Activated T-cell treated with anti-CD3 and anti-CD28 coated beads, Interleukin-2, amount 50 U/mL, for 72 hours (primary cell): ENCODE results near the gene CNTNAP5. TPM values are rescaled to one million over a fixed set of nuclear protein-coding genes. Genes with fewer than 3 reads are reported as not detected.
"Not testable (repeated sequence)": the region's sequence is repeated elsewhere in the genome, so short reads cannot be mapped to it uniquely, and the experiment has no call there.

Source experiments
- ATAC-seq, 2 donors: fragments of 150-1000 bp; cut with Tn5 transposase; replicated peaks in 1 of 2; 2 replicates each; pipeline ENCODE4 v1.10.0; 2021; ENCODE audit warnings: moderate library complexity in 2 of 2, mild to moderate bottlenecking in 1 of 2
- DNase-seq, 2 donors: peaks; one replicate each; pipeline ENCODE4 v3.0.0; 2021 to 2022; ENCODE audit warnings: mixed read lengths in 1 of 2
- H3K27ac Mint-ChIP-seq: one replicate; pipeline ENCODE4 v1.8.0; 2022; ENCODE audit warnings: mild to moderate bottlenecking, moderate library complexity, mixed read lengths
- H3K27me3 Mint-ChIP-seq: one replicate; pipeline ENCODE4 v1.8.0; 2022; ENCODE audit warnings: low read depth, mixed read lengths
- H3K36me3 Mint-ChIP-seq, 2 donors: one replicate each; pipeline ENCODE4 v1.8.0; 2022; ENCODE audit warnings: mixed read lengths in 2 of 2, mild to moderate bottlenecking in 1 of 2; ENCODE audit not compliant: insufficient read depth in 2 of 2
- H3K4me1 Mint-ChIP-seq: one replicate; pipeline ENCODE4 v1.8.0; 2022; ENCODE audit warnings: low read depth, mixed read lengths
- H3K4me3 Mint-ChIP-seq, 2 donors: one replicate each; pipeline ENCODE4 v1.8.0; 2022; ENCODE audit warnings: mild to moderate bottlenecking in 2 of 2, mixed read lengths in 2 of 2, moderate library complexity in 2 of 2
- H3K9me3 Mint-ChIP-seq, 2 donors: one replicate each; pipeline ENCODE4 v1.8.0; 2022; ENCODE audit warnings: mixed read lengths in 2 of 2
- total RNA-seq, 2 donors: library from RNA; stranded (reverse); gene quantifications; one replicate each; pipeline ENCODE4 v1.2.3, GENCODE V29; 2022

Gene CNTNAP5
- total RNA-seq, 2 donors from 2014 or later, result not detected

DNA sequence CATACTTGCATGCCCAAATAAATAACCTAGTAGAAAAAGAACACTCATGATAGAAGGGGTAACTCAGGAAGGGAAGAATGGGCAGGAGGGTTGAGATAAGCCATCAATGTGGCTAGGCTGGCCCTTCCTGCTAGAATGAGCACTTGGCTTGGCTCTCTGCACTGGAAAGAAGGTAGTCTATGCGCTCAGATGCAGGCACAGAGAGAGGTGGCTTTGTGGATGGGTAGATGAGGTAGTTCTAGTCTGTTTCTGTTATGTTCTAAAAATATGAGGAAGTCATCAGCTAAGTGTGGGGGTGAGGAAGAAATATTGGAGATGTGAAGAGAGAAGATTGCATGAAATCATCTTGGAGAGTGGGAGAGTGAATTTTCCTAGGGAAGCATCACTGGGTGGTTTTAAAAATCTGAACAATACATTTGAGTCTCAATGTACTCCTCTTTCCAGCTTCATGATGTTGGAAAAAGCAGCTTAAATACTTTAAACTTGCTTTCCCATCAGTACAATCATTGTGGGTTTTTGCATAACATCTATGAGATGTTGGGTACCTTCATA is 357.1 kb downstream of the CNTNAP5 start:
- DNase-seq (no peak), ATAC-seq (no peak)
- H3K27me3 Mint-ChIP-seq, result no peaks in the 10 kb centered on the region
- peaks cover 2 to 5% of the 10 kb centered on the region in 2 donors for H3K9me3 Mint-ChIP-seq
- H3K4me1 Mint-ChIP-seq, result no peaks in the 10 kb centered on the region
- H3K4me3 Mint-ChIP-seq, result no peak overlapping the region
- H3K27ac Mint-ChIP-seq, result no peak overlapping the region
- H3K36me3 Mint-ChIP-seq, result no peaks in the 10 kb centered on the region

- no peak for DNase-seq
- Mint-ChIP-seq H3K9me3 (peaks cover under 1 to 4% of the 10 kb centered on the region in 2 donors), H3K27me3 (no peaks in the 10 kb centered on the region), H3K36me3 (no peaks in the 10 kb centered on the region), H3K4me1 (no peaks in the 10 kb centered on the region), H3K27ac (no peak overlapping the region), H3K4me3 (no peak overlapping the region)
- ATAC-seq, result no peak
Observed at GRCh38 chr2:124395961-124396360, 370.9 kb downstream of the CNTNAP5 start.

- peaks cover 6 to 7% of the 10 kb centered on the region in 2 donors for H3K9me3 Mint-ChIP-seq
- no peak for ATAC-seq
- no peak for DNase-seq
- no peaks in the 10 kb centered on the region for H3K27me3 Mint-ChIP-seq
- H3K4me1 Mint-ChIP-seq, result no peaks in the 10 kb centered on the region
- H3K4me3 Mint-ChIP-seq, result no peak overlapping the region
- peaks cover 0 to 3% of the 10 kb centered on the region in 2 donors for H3K36me3 Mint-ChIP-seq
- H3K27ac Mint-ChIP-seq, result no peak overlapping the region
Observed at GRCh38 chr2:124402274-124402673, 377.2 kb downstream of the CNTNAP5 start.

DNA sequence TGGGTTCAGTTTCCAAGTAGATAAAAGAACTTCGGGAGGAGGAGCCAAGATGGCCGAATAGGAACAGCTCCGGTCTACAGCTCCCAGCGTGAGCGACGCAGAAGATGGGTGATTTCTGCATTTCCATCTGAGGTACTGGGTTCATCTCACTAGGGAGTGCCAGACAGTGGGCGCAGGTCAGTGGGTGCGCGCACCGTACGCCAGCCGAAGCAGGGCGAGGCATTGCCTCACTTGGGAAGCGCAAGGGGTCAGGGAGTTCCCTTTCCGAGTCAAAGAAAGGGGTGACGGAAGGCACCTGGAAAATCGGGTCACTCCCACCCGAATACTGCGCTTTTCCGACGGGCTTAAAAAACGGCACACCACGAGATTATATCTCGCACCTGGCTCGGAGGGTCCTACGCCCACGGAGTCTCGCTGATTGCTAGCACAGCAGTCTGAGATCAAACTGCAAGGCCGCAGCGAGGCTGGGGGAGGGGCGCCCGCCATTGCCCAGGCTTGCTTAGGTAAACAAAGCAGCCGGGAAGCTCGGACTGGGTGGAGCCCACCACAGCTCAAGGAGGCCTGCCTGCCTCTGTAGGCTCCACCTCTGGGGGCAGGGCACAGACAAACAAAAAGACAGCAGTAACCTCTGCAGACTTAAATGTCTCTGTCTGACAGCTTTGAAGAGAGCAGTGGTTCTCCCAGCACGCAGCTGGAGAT is 382.9 kb downstream of the CNTNAP5 start:
- H3K36me3 Mint-ChIP-seq, H3K27me3 Mint-ChIP-seq, DNase-seq, ATAC-seq, H3K9me3 Mint-ChIP-seq, H3K4me1 Mint-ChIP-seq, H3K27ac Mint-ChIP-seq, H3K4me3 Mint-ChIP-seq: not testable (repeated sequence)

DNA sequence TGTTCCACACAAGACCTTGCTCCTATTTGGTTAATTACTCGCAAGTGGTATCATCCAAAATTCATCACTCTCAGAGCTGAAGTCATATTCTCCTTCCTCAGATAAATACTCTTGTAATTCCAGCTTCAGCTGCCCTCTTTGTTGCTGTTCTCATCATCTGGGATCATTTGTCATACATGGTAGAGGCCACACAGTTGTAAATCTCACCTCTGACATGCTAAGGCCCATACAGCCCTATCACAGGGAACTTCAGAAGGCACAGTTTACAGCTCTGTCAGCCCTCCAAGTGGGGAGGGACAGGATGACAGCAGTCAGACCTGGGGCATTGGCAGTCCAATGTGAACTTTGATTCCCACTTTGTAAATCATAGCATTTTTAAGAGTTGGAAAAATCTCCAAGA is 399.0 kb downstream of the CNTNAP5 start:
- no peak overlapping the region for H3K4me3 Mint-ChIP-seq
- peaks cover 11 to 12% of the 10 kb centered on the region in 2 donors for H3K9me3 Mint-ChIP-seq
- DNase-seq, result no peak
- H3K27me3 Mint-ChIP-seq, result no peaks in the 10 kb centered on the region
- no peaks in the 10 kb centered on the region for H3K36me3 Mint-ChIP-seq
- ATAC-seq, result no peak
- H3K4me1 Mint-ChIP-seq, result no peaks in the 10 kb centered on the region
- H3K27ac Mint-ChIP-seq, result no peak overlapping the region

- H3K4me1 Mint-ChIP-seq, result no peaks in the 10 kb centered on the region
- H3K36me3 Mint-ChIP-seq, result no peaks in the 10 kb centered on the region
- DNase-seq (no peak), ATAC-seq (no peak)
- H3K27ac Mint-ChIP-seq, result no peak overlapping the region
- no peaks in the 10 kb centered on the region for H3K27me3 Mint-ChIP-seq
- H3K4me3 Mint-ChIP-seq, result no peak overlapping the region
- H3K9me3 Mint-ChIP-seq, result peaks cover 10 to 15% of the 10 kb centered on the region in 2 donors
Observed at GRCh38 chr2:124426122-124426521, 401.0 kb downstream of the CNTNAP5 start.

DNA sequence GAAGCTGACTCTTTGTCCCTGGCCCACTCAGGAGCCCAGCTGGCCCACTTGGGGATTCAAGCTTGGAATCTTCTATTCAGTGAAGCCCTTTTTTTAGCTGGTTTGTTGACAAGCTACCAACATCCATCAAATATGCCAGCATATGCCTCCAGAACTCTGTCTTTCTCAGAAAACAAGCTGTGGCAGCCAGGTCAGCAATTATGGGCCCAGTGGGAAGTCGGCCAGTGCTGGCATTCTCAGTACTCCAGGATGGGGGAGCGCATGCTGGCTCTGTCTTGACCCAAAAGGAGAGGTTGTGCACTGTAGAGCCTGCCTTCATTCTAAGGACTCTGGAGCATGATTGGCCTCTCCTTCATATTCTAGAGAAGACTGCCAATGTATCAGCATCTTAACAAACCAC is 401.5 kb downstream of the CNTNAP5 start:
- H3K4me1 Mint-ChIP-seq, result no peaks in the 10 kb centered on the region
- ATAC-seq, result no peak
- no peak for DNase-seq
- H3K4me3 Mint-ChIP-seq, result no peak overlapping the region
- H3K9me3 Mint-ChIP-seq, result peaks cover 7 to 13% of the 10 kb centered on the region in 2 donors
- H3K27me3 Mint-ChIP-seq, result no peaks in the 10 kb centered on the region
- H3K36me3 Mint-ChIP-seq, result no peaks in the 10 kb centered on the region
- no peak overlapping the region for H3K27ac Mint-ChIP-seq

GRCh38 chr2:124437811-124438210 is 412.7 kb downstream of the CNTNAP5 start:
- H3K9me3 Mint-ChIP-seq, result peaks cover 2 to 5% of the 10 kb centered on the region in 2 donors
- DNase-seq (no peak), ATAC-seq (no peak)
- no peak overlapping the region for H3K27ac Mint-ChIP-seq
- H3K4me3 Mint-ChIP-seq, result no peak overlapping the region
- peaks cover 0 to 1% of the 10 kb centered on the region in 2 donors for H3K36me3 Mint-ChIP-seq
- H3K4me1 Mint-ChIP-seq, result no peaks in the 10 kb centered on the region
- H3K27me3 Mint-ChIP-seq, result no peaks in the 10 kb centered on the region

GRCh38 chr2:124450481-124450880 is 425.4 kb downstream of the CNTNAP5 start:
- Mint-ChIP-seq H3K36me3 (no peaks in the 10 kb centered on the region), H3K27me3 (no peaks in the 10 kb centered on the region), H3K4me1 (no peaks in the 10 kb centered on the region), H3K4me3 (no peak overlapping the region), H3K27ac (no peak overlapping the region), H3K9me3 (peaks cover 10 to 13% of the 10 kb centered on the region in 2 donors)
- ATAC-seq (no peak), DNase-seq (no peak)

DNA sequence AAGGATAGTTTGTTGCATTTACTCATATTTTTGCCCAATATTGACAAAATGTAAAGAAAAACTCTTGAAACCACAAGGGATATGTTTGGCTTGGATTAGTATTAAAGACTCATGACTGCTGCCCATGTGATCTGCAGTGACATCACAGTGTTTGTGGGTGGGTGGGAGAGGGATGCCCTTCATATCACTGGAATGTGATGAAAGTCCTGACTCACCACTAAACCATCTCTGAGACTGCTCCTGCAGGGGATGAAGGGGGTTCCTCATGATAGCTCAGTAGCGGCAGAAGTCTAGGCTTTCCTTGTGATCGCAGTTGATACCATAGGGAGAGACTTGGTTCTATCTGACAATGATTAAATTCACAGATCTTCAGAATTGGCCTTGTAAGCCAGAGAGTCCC is 451.2 kb downstream of the CNTNAP5 start:
- H3K36me3 Mint-ChIP-seq, result no peaks in the 10 kb centered on the region
- H3K27ac Mint-ChIP-seq, result no peak overlapping the region
- ATAC-seq (no peak), DNase-seq (no peak)
- H3K27me3 Mint-ChIP-seq, result no peaks in the 10 kb centered on the region
- H3K4me1 Mint-ChIP-seq, result no peaks in the 10 kb centered on the region
- H3K4me3 Mint-ChIP-seq, result no peak overlapping the region
- H3K9me3 Mint-ChIP-seq, result peaks cover 0 to 2% of the 10 kb centered on the region in 2 donors

DNA sequence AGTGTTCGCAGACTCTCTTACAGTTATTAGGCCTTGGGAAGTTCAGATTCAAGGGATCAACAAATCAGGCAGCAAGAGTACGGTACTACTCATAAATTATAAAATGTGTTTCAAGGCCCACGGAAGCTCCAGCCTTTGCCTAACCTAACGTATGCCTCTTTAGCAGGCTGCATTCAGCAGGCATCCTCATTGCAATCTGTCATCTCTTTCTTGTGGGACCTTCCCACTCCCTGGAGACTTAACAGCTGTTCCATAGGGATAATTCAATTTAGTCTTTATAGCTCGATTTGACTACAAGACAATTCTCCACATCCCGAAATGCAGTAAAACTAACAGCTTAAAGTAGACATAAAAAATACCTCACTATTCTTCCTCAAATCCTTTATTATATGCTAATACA is 453.7 kb downstream of the CNTNAP5 start:
- no peaks in the 10 kb centered on the region for H3K4me1 Mint-ChIP-seq
- no peaks in the 10 kb centered on the region for H3K36me3 Mint-ChIP-seq
- no peak overlapping the region for H3K27ac Mint-ChIP-seq
- DNase-seq, result no peak
- no peak overlapping the region for H3K4me3 Mint-ChIP-seq
- ATAC-seq, result no peak
- no peaks in the 10 kb centered on the region for H3K27me3 Mint-ChIP-seq
- peaks cover 0 to 2% of the 10 kb centered on the region in 2 donors for H3K9me3 Mint-ChIP-seq

DNA sequence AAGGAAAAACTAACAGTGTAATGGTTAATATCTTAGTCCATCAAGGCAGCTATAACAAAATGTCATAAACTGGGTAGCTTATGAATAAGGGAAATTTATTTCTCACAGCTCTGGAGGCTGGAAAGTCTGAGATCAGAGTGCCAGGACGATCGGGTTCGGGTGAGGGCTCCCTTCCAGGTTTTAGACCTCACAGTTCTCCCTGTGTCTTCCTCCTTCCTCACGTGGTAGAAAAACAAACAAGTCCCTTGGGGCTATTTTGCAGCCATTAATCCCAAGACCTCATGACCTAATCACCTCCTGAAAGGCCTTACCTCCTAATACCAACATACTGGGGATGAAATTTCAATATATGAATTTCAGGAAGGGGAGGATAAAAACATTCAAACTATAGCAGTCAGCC is 455.9 kb downstream of the CNTNAP5 start:
- H3K4me3 Mint-ChIP-seq, result no peak overlapping the region
- no peaks in the 10 kb centered on the region for H3K36me3 Mint-ChIP-seq
- H3K9me3 Mint-ChIP-seq, result peaks cover 0 to 4% of the 10 kb centered on the region in 2 donors
- no peaks in the 10 kb centered on the region for H3K27me3 Mint-ChIP-seq
- H3K27ac Mint-ChIP-seq, result no peak overlapping the region
- ATAC-seq (no peak), DNase-seq (no peak)
- H3K4me1 Mint-ChIP-seq, result no peaks in the 10 kb centered on the region

DNA sequence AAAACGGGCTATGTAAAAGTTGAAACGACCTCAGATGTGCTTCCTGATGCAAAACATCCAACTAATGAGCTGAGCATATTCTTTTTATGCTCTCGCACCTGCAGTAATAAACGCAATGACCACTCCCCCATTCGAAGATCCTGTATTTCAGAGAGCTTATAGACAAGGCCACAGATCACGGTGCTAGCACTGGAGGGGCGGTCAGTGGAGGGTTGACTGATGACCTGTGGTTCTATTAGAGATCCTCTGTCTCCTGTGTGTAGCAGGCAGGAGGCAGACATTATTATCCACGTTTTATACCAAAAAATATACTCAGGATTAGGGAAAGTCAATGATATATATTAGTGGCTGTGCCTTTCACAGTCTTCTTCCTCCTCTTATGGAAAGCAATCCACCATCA is 457.0 kb downstream of the CNTNAP5 start:
- peaks cover 1 to 4% of the 10 kb centered on the region in 2 donors for H3K9me3 Mint-ChIP-seq
- ATAC-seq, result no peak
- no peaks in the 10 kb centered on the region for H3K4me1 Mint-ChIP-seq
- H3K4me3 Mint-ChIP-seq, result no peak overlapping the region
- H3K27ac Mint-ChIP-seq, result no peak overlapping the region
- DNase-seq, result no peak
- no peaks in the 10 kb centered on the region for H3K27me3 Mint-ChIP-seq
- H3K36me3 Mint-ChIP-seq, result no peaks in the 10 kb centered on the region

GRCh38 chr2:124482551-124482950 is 457.5 kb downstream of the CNTNAP5 start:
- ATAC-seq (no peak), DNase-seq (no peak)
- no peak overlapping the region for H3K4me3 Mint-ChIP-seq
- H3K36me3 Mint-ChIP-seq, result no peaks in the 10 kb centered on the region
- no peak overlapping the region for H3K27ac Mint-ChIP-seq
- peaks cover 1 to 4% of the 10 kb centered on the region in 2 donors for H3K9me3 Mint-ChIP-seq
- H3K27me3 Mint-ChIP-seq, result no peaks in the 10 kb centered on the region
- H3K4me1 Mint-ChIP-seq, result no peaks in the 10 kb centered on the region
